OCI-LY3 (cell line): ENCODE results near the gene DHDDS.

Experiments
- CTCF ChIP-seq: fragments of 200-600, 300-600 bp; sonication (generic); IDR thresholded peaks from 2 replicates; pipeline ENCODE4 v1.5.1; 2014; ENCODE audit warnings: antibody characterized with exemption, low read length, low read depth
- EZH2phosphoT487 ChIP-seq: fragments of 200-600 bp; shearing (Covaris generic); IDR thresholded peaks from 2 replicates; pipeline ENCODE4 v1.6.1; 2018; ENCODE audit warnings: antibody characterized with exemption, mixed run types, low read depth

- no peak for TF ChIP-seq CTCF
- no peak for TF ChIP-seq EZH2phosphoT487
Observed at GRCh38 chr1:26384076-26384475, 48.0 kb upstream of the DHDDS start.
